Loucy (cell line): ENCODE results near the gene CAMK2A.

Experiments
- EZH2phosphoT487 ChIP-seq: fragments of 200-600 bp; IDR thresholded peaks from 2 replicates; pipeline ENCODE4 v1.6.1; 2018; ENCODE audit warnings: antibody characterized with exemption, mild to moderate bottlenecking, moderate library complexity, borderline replicate concordance
- TF ChIP-seq, protein P1 (sequence below): fragments of 200-600 bp; sonication (generic); conservative IDR thresholded peaks from 2 replicates; pipeline ENCODE4 v1.5.1; 2014; ENCODE audit warnings: mild to moderate bottlenecking, antibody characterized with exemption, low read length

DNA sequence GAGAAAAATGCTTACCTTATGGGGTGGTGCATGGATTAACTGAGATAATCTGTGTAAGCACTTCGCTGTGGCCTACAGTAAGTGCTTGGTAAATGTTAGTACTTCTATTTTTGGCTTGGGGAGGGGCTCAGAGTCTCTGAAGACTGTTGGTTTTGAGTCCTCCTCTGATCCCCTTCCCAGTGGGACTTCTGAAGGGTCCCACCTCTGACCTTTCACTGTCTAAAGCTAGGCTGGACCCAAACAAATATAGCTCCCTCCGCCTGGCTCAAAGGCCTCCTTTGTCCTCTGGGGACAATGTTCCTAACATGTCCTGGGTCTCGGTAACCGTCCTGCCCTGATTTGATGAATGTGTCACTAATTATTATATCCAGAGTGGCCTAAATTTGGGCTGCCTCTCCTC lies 34.8 kb downstream of the CAMK2A start:
- TF ChIP-seq, protein P1, sequence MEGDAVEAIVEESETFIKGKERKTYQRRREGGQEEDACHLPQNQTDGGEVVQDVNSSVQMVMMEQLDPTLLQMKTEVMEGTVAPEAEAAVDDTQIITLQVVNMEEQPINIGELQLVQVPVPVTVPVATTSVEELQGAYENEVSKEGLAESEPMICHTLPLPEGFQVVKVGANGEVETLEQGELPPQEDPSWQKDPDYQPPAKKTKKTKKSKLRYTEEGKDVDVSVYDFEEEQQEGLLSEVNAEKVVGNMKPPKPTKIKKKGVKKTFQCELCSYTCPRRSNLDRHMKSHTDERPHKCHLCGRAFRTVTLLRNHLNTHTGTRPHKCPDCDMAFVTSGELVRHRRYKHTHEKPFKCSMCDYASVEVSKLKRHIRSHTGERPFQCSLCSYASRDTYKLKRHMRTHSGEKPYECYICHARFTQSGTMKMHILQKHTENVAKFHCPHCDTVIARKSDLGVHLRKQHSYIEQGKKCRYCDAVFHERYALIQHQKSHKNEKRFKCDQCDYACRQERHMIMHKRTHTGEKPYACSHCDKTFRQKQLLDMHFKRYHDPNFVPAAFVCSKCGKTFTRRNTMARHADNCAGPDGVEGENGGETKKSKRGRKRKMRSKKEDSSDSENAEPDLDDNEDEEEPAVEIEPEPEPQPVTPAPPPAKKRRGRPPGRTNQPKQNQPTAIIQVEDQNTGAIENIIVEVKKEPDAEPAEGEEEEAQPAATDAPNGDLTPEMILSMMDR, result no peak
- TF ChIP-seq EZH2phosphoT487, result no peak
